HG03571 (cell line): ENCODE data around the gene C1QTNF4.
"Not testable (repeated sequence)": the region's sequence is repeated elsewhere in the genome, so short reads cannot be mapped to it uniquely, and the experiment has no call there.

Source experiments
- ATAC-seq: cut with Tn5 transposase; IDR thresholded peaks from one replicate; pipeline ENCODE4 v1.9.1; 2021; ENCODE audit not compliant: unreplicated experiment

C1QTNF4 gene

DNA sequence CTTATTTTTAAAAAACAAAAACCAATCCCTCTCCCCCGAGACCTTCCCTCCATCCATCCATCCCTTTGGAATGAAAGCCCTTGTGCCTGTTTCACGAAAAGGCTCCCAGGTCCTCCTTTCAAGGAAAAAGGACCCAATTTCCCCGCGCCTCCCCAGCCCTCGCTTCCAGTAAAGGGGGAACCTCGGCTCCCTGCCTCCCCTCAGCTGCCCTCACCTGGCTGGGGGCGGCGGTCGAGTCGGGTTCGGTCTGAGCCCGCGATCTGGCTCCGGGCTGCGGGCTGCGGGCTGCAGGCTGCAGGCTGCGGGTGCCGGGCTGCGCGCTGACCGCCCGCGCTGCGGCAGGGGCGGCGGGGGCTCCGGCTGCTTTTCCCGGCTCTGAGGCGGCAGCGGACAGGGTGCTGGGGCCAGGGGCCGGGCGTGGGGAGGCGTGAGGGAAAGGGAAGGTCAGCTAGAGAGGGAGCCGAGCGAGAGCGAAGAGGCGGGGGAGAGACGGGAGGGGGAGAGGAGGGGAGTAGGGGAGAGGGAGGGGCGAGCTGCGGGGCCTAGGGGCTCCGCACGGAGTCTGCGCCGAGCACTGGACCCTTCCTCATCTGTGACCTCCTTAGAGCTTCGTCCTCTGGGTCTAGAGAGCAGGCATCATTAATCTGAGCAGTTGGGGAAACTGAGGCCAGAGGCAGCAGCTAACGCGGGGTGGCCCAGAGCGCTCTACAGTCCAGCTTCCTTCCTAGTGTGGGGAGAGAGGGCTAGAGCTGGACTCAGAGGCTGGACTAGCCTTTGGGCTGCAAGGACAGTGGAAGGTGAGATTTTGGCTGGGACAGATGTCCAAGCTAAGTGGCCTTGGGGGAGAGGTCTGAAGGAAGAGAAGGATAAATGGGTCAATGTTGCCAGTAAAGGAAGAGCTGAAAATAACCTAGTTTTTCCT, at the start of gene C1QTNF4:
Gene C1QTNF4 (minus strand): TSS at position 478 of the 922 bp plus-strand sequence. CDS start 3,601 bp downstream, outside the sequence.
- no peak for ATAC-seq

DNA sequence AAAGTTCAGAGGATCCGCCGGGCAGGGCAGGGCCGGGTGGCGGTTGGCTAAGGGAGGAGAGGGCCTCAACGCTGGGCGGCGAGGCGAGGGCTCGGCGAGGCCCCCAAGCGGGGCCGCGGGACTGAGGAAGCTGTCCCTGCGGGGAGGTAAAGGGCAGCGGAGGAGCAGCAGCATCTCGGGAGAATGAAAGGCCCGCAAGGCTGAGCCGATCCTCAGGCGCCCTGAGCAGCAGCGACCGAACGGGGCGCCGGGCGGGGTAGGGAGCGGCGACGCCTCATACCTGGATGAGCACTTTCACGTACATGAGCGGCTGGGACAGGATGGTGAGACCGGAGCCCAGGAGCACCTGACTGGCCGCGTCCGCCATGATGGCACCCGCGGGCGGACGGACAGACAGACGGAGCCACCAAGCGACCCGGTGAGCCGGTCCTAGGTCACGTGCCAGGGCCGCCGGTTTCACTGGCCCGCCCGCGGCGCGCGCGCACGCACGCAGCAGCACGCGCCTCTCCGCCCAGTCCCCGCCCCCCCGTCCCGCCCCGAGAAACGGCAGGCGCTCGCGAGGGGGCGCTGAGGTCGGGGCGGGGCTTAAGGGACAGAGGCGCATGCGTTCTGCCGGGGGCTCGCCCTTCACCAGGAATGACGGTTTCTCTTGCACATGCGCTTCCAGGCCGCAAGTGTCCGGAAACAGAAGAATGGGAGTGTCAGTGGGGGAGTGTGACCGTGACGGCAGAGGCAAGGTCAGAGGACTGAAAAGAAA, 48.1 kb upstream of the C1QTNF4 start, which contains the start of gene MTCH2:
Gene MTCH2 (minus strand): TSS at position 461 of the 757 bp plus-strand sequence. CDS start 94 bp downstream, at position 367.
- ATAC-seq, result peak; percentile 89

DNA sequence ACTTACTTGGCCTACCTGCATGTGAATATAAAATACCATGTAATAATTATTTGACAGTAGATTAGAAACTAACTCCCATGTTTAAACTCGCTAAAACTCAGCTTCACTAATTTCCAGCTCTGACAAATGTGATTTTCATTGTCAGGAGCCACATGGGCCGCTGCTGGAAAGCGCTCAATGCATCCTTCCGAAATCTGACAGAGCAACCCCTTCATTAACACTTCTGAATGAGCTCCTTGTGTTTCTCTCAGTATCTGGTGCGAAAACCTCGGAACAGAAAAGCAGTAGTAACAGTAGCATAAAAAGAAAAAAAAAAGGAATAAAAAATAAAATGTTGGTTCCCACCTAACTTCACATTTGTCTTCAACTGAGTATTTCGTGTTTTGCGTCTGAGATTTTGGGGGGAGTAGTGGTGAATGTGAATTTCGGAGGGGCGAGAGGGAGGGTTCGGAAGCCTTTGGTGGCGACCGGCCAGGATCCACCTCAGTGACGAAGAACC, 47.4 kb upstream of the C1QTNF4 start:
- no peak for ATAC-seq

DNA sequence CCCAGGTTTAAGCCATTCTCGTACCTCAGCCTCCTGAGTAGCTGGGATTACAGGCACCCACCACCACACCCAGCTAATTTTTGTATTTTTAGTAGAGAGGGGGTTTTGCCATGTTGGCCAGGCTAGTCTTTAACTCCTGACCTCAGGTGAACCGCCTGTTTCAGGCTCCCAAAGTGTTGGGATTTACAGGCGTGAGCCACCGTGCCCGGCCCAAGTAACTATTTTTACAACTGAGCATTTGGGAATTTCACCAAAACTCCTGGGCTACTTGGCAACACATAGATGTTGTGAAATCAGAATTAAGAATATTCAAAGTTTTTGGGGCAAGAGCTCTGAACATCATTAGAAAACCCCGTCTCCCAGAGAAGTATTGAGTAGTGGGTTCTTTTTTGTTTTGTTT, 46.3 kb upstream of the C1QTNF4 start:
- not testable (repeated sequence) for ATAC-seq

DNA sequence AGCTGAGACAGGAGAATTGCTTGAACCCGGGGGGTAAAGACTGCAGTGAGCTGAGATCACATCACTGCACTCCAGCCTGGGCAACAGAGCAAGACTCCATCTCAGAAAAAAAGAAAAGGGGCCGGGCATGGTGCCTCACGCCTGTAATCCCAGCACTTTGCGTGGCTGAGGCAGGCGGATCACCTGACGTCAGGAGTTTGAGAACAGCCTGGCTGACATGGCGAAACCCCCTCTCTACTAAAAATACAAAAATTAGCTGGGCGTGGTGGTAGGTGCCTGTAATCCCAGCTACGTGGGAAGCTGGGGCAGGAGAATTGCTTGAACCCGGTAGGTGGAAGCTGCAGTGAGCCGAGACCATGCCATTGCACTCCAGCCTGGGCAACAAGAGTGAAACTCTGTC, 42.1 kb upstream of the C1QTNF4 start:
- not testable (repeated sequence) for ATAC-seq

DNA sequence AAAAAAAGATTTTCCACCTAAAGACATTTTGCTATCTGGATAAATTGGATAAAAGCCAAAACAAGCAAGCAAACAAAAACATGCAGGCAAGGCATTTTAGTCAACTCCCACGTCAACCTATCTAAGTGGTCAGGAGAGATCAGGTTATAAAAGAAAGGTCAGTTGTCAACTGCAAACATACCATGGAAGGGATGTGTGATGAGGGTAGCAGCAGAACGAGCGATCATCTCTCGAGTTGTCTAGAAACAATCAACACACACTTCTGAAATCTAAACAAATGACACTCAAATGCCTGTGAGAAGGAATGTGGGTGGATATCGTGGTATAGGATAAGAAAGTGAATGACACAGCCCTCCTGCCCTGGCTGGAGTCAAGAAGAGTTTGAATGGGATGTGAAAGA, 37.3 kb upstream of the C1QTNF4 start:
- no peak for ATAC-seq

DNA sequence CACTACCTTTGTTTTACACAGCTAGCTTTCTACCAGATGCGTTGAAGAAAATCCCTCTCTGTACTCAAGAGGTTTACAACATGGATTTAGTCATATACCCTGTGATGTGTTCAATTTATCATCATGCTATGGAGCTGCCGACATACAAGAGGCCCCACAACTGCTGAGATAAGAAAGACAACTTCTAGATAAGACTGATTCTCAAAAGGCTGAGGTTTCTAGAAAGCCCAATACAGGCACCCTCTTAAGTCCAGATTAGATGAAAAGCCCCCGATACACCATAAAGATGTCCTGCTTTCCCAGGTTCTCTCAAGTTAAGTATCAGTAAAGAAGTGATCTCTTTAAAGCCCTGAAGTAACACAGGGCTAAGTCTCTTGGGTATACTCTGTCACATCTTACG, 33.8 kb upstream of the C1QTNF4 start:
- ATAC-seq, result no peak

DNA sequence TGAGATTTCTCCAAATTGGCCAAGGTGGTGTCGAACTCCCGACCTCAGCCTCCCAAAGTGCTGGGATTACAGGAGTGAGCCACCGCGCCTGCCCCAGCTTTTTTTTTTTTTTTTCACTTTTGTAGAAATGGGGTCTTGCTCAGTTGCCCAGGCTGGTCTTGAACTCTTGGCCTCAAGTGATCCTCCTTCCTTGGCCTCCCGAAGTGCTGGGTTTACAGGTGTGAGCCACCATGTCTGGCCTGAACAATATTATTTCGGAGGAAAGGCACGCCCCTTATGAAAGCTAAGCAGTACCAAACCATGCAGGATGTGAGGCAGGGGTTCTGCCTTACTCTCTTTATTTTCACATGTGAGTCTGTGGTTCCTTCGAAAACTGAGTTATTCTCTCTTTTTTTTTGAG, 32.0 kb upstream of the C1QTNF4 start:
- no peak for ATAC-seq

DNA sequence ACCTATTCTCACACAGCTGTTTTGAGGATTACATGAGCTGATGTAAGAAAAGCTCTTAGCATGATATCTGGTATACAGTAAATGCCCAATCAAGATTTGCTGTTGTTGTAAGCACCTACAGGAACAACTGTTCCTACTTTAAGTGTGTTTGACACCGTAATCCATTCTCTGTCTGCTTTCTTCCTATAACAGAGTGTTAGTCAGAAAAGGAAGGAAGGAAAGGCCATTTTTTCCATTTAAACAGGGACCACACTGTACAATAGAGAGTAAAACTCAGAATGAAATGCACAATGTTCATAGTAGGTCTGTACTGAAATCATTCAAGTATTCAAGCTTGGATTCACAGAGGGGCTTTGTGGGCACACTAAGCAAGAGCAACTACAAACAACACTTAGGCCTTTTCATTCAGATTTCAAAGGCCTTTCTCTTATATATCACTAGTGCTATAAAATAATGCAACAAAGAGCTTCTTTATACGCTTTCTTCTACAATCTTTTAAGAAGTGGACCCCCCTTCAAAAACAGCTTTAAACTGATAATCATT, 26.7 kb upstream of the C1QTNF4 start:
- no peak for ATAC-seq

DNA sequence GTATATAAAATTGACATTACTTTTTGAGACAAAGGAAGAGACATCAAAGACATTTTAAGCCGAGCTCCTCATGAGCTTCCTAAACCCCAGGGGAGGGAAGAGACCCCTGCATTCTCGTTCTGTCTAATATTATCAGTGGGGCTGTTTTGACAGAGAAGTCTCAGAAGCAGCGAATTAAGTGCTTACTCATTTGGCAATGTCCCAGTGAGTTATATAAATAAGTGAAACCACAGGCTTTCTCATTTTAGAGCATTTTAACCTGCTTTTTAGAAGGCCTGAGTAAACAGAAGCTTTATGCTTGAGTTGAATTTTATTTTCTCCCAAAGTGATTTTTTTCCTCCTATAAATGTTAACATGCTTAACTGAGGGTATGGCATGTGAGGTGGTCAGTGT, 23.2 kb upstream of the C1QTNF4 start:
- ATAC-seq, result no peak

DNA sequence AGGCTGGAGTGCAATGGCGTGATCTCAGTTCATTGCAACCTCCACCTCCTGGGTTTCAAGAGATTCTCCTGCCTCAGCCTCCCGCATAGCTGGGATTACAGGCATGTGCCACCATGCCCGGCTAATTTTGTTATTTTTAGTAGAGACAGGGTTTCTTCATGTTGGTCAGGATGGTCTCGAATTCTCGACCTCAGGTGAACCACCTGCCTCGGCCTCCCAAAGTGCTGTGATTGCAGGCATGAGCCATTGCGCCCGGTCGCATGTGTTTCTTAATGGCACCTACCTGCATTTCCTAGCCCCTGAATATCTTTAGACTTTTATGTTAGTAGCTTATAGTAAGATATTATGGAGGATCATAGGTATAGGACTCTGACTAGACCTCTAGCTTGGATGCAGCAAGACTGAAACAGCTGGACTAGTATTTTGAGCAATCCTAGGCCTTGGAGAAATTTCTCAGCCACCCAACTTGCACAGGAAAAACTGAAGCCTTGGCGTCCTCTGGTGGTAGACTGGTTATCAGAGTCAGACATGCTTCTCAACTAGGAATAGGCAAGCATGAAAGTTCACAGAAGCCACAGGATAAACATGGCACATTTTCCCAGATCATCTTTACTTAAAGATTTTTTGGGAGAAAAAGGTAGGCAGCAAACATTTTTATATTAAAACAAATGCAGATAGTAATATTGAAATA, 22.7 kb upstream of the C1QTNF4 start:
- ATAC-seq, result no peak

DNA sequence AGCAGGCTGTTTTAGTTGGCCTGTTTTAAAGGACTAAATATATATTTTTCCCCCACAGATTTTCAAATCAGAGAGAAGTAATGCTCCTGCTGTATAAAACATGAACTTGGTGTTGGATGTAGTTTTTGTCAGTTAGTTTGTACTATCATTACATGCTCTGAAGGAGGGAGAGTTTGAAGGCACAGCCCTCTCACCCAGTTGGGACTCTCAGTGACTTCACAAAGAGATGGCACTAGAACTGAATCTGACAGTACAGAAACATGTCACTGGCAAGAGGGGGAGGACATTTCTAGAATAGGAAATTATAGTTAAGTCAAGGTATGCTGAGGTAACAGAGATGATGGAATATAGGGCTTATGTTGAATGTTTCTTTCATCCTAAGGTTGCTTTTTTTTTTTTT, 21.0 kb upstream of the C1QTNF4 start:
- no peak for ATAC-seq

DNA sequence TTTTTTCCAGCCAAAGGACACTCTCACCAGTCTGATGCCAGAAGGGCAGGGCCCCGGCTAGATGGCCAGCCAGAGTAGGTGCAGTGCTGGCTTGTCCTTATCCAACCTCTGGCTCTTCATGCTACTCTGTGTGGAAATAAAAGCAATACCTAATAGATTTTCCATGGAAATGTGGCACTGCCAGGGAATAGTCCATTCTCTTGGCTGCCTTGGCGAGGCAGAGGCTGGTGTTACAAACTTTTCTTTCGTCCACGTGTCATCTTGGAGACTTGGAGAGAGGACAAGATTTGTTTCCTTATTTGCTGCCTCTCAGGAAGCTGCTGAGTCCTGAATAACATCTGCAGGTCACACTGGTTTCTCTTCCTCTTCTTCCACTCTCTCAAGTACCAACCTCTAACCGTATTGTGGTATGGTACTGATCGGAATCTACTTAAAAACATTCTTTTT, 17.2 kb upstream of the C1QTNF4 start:
- peak; percentile 73 for ATAC-seq

DNA sequence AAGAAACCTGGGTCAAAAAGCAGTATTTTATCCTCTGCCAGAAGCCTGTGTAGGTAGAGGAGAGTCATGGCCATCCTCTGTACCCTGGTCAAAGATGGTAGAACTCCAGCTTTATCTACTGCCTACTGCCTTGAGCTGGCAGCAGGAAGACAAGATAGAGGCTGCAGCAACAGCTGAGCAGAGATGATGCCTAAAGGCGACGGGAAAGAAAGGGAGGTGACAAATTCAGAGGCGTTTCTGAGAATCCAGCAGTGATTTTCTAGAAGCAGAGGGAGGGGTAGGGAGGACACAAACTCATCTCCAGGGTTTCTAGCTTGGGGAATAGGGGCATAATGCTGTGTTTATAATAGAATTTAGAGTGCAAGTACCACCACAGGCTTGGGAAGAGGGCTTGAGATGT, 15.5 kb upstream of the C1QTNF4 start:
- no peak for ATAC-seq

DNA sequence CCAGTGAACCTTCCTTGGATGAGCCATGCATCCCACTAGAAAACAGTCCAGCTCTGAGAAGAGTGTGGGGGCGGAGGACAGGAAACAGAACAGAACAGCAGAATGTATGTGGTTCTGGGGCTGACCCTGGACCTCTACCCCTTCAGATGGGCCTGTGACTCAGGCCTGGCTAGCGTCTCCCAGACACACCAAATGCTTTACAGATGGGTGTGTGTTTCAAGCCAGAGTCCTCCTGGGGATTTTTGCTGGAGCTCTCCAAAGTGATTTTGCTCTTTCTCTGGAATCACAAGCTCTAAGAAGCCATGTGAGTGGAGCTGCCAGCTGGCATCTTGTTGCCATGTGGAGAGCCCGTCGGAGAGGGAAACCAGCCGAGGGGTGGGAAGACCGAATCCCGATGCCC, 13.2 kb upstream of the C1QTNF4 start:
- no peak for ATAC-seq

DNA sequence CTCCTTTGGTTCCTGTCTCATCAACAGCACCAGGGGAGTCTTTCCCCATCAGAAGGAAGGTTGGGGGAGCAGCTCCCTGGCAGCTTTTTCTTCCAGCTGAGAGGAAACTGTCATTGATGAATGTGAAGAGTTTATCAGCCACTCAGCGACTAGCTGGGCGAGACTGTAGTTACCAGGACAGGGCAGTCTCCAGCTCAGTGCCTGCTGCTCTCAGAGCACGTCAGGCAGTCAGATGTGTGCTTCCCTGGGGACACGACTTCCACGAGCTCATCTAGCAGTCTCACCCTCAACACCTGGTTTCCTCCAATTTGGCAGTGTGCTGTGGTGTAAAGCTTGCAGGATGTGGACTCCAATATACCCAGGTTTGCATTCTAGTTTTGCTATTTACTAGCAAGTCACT, 12.5 kb upstream of the C1QTNF4 start:
- ATAC-seq, result no peak

DNA sequence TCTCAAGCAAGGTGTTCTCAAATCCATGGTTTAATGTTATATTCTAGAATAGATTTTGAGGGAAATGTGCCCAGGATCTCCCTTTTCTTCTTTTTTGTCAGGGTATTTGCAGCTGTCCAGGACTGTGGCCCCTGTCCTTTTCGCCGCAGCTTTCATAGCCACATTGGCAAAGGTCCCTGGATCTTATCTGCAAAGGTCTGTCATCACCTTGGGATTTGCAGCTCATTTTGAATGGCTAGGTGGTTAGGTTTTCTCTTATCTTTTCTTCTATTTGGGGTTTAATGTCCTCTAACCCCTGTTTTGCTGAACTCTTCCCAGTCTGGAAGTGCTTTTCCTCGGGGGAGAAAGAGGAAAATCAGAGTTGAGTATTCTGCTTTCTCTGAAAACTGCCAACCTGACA, 11.7 kb upstream of the C1QTNF4 start:
- ATAC-seq, result no peak

DNA sequence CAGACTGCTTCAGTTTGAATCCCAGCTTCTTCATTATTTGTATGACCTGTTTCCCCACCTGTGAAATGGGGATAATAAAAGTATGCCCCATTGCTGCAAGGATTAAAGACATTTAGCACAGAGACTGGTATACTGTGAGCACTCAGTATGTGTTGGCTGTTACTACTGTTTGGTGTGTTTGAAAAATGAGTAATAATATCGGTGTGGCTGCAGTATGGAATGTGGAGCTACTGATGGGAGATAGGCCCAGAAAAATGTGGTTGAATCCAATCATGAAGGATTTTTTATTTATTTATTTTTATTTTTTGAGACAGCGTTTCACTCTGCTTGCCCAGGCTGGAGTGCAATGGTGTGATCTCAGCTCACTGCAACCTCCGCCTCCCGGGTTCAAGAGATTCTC, 9.1 kb upstream of the C1QTNF4 start:
- ATAC-seq, result no peak

DNA sequence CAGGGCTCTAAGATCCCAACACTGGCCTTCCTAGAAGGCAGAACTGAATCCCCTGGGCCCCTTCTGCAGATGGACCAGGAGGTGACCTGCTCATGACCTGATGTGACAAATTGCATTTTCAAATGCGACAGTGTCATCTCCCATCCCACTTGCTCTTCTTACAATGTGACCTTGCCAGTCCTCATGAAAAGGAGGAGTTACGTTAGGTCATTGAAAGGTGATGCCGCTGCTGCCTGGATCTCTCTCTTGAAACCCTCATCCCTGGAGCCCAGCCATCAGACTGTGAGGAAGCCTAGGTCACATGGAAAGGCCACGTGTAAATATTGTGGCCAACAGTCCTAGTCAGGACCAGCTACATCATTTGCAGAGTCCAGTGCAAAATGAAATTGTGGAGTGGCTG, 5.7 kb upstream of the C1QTNF4 start:
- ATAC-seq, result no peak

DNA sequence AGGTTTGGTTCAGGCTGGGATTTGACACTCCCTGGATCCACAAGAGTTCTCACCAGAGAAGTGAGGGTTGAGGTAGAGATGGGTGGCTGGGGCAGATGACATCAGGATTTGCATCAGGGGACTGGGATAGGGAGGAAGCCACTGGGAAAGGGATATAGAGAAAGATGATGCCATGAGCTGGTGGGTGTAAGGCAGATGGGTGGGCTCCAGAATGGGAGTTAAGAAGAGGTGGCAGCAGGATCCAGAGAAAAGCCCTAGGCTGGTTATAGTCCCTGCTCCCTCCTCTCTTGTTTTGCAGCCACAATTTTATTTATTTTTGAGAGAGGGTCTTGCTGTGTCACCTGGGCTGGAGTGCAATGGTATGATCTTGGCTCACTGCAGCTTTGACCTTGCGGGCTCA, 1.8 kb upstream of the C1QTNF4 start:
- no peak for ATAC-seq

DNA sequence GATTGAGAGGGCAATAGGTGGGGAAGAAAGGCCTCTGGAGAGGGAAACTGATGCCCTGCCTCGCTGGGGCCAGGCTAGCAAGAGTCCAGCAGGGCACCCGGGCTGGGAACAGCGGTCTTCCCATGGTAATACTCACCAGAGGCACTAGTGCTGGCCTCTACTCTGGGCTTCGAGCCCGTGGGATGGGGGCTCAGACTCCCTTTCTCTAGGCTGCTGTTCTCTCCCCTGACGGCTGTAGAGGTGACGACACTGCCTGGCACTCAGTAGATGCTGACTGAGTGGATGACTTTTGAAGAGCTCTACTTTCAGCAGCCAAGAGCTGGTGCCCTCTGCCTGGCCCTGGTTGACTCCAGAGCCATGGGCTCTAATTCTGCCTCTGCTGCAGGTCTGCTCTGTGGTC, 818 bp upstream of the C1QTNF4 start:
- ATAC-seq, result no peak
